Stimulated activated CD4-positive, alpha-beta T cell treated with anti-CD3 and anti-CD28 coated beads, Interleukin-4, amount 100 ng/mL, for 48 hours (primary cell): Measurements from ENCODE around the gene UGT1A4.
"Not testable (repeated sequence)": the region's sequence is repeated elsewhere in the genome, so short reads cannot be mapped to it uniquely, and the experiment has no call there.

Experiments used
- DNase-seq, 2 donors: peaks; one replicate each; pipeline ENCODE4 v3.0.0-alpha.2; 2020; ENCODE audit warnings: low read depth in 2 of 2

The UGT1A4 gene

DNA sequence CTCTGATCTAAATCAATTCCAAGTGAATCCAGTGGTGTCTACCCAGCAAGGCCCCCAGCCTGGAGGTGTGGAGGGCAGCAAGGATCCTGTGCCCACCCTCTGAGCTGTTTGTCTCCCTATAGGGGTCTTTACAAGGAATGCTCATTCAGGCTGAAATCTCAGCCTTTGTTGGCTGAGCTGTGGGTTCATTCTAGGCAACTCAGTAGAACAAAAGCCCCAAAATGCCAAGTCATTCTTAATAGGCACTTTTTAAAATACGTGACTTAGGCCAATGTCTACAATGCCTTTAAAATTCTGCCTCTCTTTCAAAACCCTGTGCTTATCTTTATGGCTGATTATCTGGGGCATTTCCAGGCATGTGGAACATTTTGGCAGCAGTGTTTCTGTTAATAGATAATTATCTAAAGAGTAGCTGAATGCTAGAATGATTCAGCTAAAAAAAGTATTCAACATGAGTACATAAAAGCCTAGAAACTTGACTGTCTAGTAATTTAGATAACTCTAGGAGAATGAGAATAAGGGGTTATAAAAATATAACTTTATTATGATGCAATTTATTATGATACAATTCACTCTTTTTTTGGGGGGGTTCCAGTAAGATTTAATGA, 18.4 kb upstream of the UGT1A4 start:
- no peak for DNase-seq

DNA sequence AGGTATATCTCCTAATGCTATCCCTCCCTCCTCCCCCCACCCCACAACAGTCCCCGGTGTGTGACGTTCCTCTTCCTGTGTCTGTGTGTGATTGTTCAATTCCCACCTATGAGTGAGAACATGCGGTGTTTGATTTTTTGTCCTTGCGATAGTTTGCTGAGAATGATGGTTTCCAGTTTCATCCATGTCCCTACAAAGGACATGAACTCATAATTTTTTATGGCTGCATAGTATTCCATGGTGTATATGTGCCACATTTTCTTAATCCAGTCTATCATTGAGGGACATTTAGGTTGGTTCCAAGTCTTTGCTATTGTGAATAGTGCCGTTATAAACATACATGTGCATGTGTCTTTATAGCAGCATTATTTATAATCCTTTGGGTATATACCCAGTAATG, 17.7 kb upstream of the UGT1A4 start:
- DNase-seq = not testable (repeated sequence)

DNA sequence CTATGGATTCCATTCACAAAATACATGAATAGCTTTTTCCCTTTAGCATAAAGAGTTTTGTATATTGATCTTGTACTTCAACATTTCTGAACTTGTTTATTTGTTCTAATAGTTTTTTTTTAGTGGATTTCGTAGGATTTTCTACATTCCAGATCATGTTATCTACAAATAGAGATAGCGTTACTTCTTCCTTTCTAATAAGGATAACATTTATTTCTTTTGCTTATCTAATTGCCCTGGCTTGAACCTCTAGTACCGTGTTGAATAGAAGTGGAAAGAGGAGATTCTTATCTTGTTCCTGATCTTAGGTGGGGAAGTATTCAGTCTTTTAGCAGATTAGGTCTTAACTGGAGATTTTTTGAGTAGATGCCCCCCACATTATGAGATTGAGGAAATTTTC, 16.3 kb upstream of the UGT1A4 start:
- DNase-seq = no peak

DNA sequence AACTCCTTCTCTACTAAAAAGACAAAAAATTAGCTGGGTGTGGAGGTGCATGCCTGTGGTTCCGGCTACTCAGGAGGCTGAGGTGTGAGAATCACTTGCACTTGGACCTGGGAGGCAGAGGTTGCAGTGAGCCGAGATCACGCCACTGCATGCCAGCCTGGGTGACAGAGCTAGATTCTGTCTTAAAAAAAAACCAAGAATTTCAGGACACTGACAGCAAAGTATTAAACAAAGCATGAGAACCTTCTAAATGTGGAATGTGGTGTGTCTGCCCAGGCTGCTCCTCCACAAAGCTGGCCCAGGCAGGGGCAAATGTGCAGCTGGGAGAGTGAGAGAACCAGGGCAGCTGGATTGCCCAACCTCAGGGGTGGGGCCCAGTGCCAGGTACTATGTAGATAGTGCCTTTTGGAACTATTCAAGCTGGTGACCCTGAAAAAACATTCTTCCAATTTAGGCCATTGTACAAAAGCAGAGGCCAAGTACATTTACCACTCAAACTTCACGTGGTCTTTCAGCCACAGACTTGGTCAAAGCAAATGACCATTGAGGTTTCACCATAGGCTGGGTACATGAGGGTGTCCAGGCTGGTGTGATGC, 12.5 kb upstream of the UGT1A4 start:
- no peak for DNase-seq

DNA sequence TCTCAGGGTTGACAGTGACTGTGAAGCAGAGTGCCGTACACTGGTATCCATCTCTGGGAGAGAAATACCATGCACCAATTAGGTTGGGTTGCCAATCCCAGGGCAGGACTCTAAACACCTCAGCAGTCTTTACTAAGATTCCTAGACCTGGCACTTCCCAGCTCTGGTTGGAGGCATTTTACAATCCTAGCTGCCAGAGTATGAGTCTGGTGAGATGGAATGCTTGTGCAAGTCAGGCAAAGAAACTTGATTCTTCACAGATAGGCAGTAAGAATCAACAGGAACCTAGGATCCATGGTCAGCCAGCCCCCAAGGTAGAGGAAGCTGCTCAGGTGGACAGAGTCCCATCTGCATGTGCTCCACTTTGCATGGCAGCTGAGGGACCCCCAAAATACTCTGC, 11.8 kb upstream of the UGT1A4 start:
- DNase-seq = no peak

DNA sequence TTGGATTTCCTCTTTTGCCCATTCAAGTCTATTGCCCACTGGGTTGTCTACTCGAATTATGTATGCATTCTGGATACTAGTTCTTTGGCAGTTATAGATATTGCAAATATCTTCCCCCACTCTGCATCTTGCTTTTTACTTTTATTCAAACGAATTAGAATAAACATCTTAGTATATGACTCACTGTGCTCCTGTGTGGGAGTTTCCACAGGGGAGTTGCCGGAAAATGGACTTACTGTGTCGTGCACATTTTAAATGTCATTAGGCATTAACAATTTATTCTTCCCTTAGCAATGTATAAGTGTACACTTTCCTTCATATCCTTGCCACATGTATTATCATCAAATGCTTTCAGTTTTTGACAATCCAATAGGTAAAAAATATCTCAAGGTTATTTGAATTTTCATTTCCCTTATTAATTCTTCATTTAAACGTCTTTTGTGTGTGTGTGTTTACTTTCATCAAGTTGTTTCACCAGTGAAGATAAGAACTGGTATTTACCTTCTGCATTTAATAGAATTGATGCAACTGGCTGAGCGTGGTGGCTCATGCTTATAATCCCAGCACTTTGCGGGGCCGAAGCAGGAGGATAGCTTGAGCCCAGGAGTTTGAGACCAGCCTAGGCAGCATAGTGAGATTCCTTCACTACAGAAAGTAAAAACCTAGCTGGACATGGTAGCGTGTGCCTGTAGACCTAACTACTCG, 10.4 kb upstream of the UGT1A4 start:
- no peak for DNase-seq

DNA sequence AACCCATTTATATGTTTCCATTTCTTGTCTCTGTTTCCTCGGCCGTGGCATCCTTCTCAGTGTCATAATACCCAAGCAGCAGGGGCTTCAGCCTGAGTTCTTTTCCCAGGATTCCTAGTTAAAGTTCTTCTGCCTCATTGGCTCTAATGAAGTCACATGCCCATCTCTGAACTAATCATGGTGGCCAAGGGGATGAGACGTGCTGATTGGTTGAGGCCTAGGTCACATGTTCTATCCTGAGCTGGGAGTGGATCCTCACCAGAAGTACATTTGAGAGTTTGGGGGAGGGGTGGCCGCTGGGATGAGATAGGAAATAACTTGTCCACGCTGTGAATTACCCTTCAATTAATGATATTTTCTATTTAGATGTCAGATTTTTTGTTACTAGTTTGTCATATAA, 9.6 kb upstream of the UGT1A4 start:
- no peak for DNase-seq

DNA sequence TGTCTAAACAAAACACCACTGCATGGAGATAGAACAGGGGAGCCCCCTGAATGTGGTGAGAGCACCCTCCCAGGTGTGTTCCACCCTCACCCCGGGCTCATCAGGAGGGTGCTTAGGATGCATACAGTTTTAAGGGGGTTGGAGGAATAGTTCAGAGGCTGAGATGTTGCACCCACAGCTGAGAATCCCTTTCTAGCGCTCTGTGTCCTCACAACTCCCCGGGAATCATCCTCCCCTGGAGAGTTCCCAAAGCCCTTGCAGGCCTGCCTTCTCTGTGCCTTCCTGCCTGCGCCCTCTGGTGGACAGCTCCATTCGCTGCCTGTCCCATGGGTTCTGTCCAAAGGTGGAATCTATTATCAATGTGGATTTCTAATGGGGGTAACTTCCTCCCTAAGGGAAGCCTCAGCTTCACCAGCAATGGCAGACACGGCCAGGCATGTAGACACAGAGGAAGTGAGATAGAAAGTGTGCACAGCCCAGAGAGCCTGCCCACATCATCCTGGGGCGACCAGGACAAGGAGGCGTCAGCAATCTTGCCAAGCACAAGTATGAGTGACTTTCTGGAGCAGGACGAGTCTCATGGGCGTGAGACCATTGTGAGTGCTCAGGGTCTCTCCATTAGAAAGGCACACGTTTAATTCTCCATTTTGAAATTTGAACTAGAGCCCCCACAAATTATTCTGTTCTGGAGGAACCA, 7.1 kb upstream of the UGT1A4 start:
- peak; percentile 55 to 70 for DNase-seq

- DNase-seq = no peak
Observed at GRCh38 chr2:233712611-233713261, 5.8 kb upstream of the UGT1A4 start, which contains the start of gene UGT1A5. Gene UGT1A5 (plus strand): TSS chr2:233712907. CDS start chr2:233712992, 85 bp downstream.

- DNase-seq = no peak
Observed at GRCh38 chr2:233713262-233713615, 5.3 kb upstream of the UGT1A4 start.

GRCh38 chr2:233714121-233714520, 4.4 kb upstream of the UGT1A4 start:
- no peak for DNase-seq

DNA sequence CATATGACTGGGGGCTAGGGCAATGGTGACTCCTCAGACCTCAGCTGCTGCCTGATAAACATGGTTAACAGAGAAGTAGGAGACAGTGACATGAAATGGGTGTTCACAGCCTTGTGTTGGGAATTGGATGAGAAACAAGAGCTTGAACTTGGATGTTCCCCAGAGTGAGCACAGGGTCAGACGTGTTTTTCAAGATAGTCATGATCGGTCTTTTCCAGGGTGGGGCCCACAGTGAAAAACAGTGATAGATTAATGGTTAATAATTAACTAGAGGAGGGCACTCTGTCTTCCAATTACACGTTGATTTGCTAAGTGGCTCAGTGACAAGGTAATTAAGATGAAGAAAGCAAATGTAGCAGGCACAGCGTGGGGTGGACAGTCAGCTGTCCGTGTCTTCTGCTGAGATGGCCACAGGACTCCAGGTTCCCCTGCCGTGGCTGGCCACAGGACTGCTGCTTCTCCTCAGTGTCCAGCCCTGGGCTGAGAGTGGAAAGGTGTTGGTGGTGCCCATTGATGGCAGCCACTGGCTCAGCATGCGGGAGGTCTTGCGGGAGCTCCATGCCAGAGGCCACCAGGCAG, 10.3 kb downstream of the UGT1A4 start, which contains the start of gene UGT1A3:
TSS of gene UGT1A3 (plus strand) at position 320 of the 579 bp plus-strand sequence. CDS start at position 405, 85 bp downstream.
- DNase-seq = no peak

DNA sequence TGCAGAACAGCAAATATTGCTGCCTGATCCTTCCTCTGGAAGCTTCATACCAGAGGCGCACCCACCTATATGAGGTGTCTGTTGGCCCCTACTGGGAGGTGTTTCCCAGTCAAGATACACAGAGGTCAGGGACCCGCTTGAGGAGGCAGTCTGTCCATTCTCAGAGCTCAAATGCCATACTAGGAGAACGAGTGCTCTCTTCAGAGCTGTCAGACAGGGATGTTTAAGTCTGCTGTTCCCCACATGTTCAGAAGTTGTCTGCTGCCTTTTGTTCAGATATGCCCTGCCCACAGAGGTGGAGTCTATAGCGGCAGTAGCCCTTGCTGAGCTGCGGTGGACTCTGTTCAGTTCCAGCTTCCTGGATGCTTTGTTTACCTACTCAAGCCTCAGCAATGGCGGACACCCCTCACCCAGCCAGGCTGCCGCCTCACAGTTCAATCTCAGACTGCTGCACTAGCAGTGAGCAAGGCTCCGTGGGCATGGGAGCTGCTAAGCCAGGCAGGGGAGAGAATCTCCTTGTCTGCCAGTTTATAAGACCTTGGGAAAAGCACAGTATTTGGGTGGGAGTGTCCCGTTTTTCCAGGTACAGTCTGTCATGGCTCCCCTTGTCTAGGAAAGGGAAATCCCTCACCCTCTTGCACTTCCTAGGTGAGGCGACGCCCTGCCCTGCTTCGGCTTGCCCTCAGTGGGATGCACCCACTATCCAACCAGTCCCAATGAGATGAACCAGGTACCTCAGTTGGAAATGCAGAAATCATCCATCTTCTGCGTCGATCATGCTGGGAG, 18.5 kb downstream of the UGT1A4 start:
- not testable (repeated sequence) for DNase-seq

DNA sequence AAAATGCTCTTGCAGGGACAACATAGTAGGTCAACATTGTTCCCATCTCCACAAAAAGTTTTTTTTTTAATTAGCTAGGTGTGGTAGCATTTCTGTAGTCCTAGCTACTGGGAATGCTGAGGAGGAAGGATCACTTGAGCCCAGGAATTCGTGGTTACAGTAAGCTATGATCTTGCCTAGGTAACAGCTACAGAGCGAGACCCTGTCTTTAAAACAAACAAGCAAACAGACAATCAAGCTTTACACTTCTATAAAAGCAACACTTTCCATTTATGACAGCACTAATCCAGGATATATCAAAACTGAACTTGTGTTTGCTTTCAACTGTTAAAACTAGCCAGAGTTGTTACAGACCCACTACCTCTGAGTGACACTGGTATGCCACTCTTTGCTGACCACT, 22.3 kb downstream of the UGT1A4 start:
- DNase-seq = no peak

- no peak for DNase-seq
Observed at GRCh38 chr2:233743464-233744259, 25.1 kb downstream of the UGT1A4 start.

DNA sequence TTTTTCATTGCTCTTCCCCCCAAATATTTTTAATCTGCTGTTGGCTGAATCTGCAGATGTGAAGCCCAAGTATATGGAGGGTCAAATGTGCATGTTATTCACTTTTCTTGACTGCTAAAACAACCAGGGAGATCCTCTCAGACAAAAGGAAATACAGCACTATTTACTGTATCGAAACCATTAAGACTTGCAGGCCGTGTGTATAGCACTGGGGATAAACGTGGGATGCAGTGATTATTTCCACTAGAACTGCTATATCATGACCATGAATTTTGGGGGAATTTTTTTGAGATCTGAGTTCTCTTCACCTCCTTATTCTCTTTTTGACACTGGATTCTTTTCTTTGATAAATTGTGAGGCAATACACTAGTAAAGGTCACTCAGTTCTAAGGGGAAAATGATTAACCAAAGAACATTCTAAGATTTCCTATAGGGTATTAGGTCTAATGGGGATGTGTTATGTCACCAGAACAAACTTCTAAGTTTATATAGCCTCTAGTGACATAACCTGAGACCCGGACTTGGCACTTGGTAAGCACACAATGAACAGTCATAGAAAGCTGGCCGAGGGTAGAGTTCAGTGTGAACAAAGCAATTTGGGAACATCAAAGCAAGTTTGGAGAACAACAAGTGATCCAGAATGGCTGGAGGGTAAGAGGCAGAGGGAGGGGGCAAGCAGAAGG, 26.7 kb downstream of the UGT1A4 start:
- no peak for DNase-seq

- DNase-seq = not testable (repeated sequence)
Observed at GRCh38 chr2:233745838-233746237, 27.3 kb downstream of the UGT1A4 start.

DNA sequence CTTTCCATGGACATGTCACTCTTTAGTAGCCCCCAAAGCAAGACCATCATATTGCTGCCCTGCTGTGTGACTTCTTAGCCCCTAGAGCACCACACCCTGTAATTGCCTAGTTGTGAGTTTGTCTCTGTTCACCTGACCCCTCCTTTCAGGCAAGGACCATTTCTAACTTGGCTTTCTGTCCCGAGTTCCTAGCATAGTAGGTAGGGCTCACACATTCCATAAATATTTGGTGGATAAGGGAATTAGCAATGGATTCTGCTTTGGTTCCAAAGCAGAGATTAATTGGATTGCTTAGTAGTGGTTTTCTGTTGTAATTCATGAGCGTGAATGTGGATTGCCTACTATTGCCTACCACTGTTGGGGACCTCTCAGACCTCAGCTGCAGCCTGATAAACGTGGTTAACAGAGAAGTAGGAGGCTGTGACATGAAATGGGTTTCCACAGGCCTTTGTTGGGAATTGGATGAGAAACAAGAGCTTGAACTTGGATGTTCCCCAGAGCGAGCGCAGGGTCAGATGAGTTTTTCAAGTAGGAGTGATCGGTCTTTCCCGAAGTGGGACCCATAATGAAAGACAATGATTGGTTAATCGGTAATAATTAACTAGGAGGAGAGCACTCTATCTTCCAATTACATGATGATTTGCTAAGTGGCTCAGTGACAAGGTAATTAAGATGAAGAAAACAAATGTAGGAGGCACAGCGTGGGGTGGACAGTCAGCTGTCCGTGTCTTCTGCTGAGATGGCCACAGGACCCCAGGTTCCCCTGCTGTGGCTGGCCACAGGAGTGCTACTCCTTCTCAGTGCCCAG, 28.1 kb downstream of the UGT1A4 start:
- no peak for DNase-seq

DNA sequence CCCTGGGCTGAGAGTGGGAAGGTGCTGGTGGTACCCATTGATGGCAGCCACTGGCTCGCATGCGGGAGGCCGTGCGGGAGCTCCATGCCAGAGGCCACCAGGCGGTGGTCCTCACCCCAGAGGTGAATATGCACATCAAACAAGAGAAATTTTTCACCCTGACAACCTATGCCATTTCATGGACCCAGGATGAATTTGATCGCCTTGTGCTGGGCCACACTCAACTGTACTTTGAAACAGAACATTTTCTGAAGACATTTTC, 28.7 kb downstream of the UGT1A4 start:
- no peak for DNase-seq
